Measurements from ENCODE around the gene CLEC19A. TPM values are rescaled to one million over a fixed set of nuclear protein-coding genes. Genes with fewer than 3 reads are reported as not detected.

The CLEC19A gene
- total RNA-seq, 1 experiment from 2014 or later, result not detected

GRCh38 chr16:19283637-19284036 lies 1.9 kb upstream of the CLEC19A start:
- H3K4me1 Mint-ChIP-seq (ENCODE audit: insufficient read depth, unreplicated experiment), result peaks cover 24% of the 10 kb centered on the region
- ChIA-PET POLR2A (interaction anchor here (0.5 to 1.6 kb wide), 8 partner anchors 15 to 273 kb away, joined by 3 to 6 read pairs (median 4); partner anchors contain the start of gene ITPRIPL2), CTCF (interaction anchor here (0.6 to 0.7 kb wide), 3 partner anchors 8 to 217 kb away, joined by 3 read pairs; no protein-coding TSS in a partner anchor)
- BruUV-seq (replicated peaks), result no TSS peak
- peaks cover 7% of the 10 kb centered on the region for H3K9me3 Mint-ChIP-seq (ENCODE audit: unreplicated experiment)
- DNase-seq (ENCODE audit: unreplicated experiment), result peak; percentile 69
- no peaks in the 10 kb centered on the region for H3K27me3 Mint-ChIP-seq (ENCODE audit: insufficient read depth, unreplicated experiment)
- intact Hi-C loops (cut with micrococcal nuclease), result loop anchor here (10.0 kb wide), 1 partner anchor 169 kb away; the partner anchor contains the start of gene ITPRIPL2
- no peak for TF ChIP-seq CTCF (IDR thresholded peaks at IDR 0.05; ENCODE audit: unreplicated experiment)
- H3K36me3 Mint-ChIP-seq (ENCODE audit: insufficient read depth, unreplicated experiment), result no peaks in the 10 kb centered on the region
- H3K4me3 Mint-ChIP-seq (ENCODE audit: unreplicated experiment), result no peak overlapping the region
- no peak overlapping the region for H3K27ac Mint-ChIP-seq (ENCODE audit: low read depth, unreplicated experiment)

GRCh38 chr16:19284207-19284606 lies 1.3 kb upstream of the CLEC19A start:
- Mint-ChIP-seq H3K36me3 (ENCODE audit: insufficient read depth, unreplicated experiment) (no peaks in the 10 kb centered on the region), H3K27me3 (ENCODE audit: insufficient read depth, unreplicated experiment) (no peaks in the 10 kb centered on the region), H3K4me3 (ENCODE audit: unreplicated experiment) (no peak overlapping the region), H3K9me3 (ENCODE audit: unreplicated experiment) (peaks cover 7% of the 10 kb centered on the region), H3K27ac (ENCODE audit: low read depth, unreplicated experiment) (no peak overlapping the region), H3K4me1 (ENCODE audit: insufficient read depth, unreplicated experiment) (peaks cover 24% of the 10 kb centered on the region)
- CTCF ChIA-PET, result interaction anchor here (0.7 kb wide), 1 partner anchor 216 kb away, joined by 3 read pairs; no protein-coding TSS in a partner anchor
- no peak for TF ChIP-seq CTCF (IDR thresholded peaks at IDR 0.05; ENCODE audit: unreplicated experiment)
- BruUV-seq (replicated peaks), result no TSS peak
- POLR2A ChIA-PET, result interaction anchor here (0.5 to 1.6 kb wide), 7 partner anchors 16 to 272 kb away, joined by 3 to 6 read pairs (median 5); partner anchors contain the start of gene ITPRIPL2
- intact Hi-C loops (cut with micrococcal nuclease), result loop anchor here (10.0 kb wide), 1 partner anchor 169 kb away; the partner anchor contains the start of gene ITPRIPL2
- peak; percentile 96 for DNase-seq (ENCODE audit: unreplicated experiment)

- Mint-ChIP-seq H3K36me3 (ENCODE audit: insufficient read depth, unreplicated experiment) (no peaks in the 10 kb centered on the region), H3K4me3 (ENCODE audit: unreplicated experiment) (no peak overlapping the region), H3K4me1 (ENCODE audit: insufficient read depth, unreplicated experiment) (peaks cover 26% of the 10 kb centered on the region), H3K27me3 (ENCODE audit: insufficient read depth, unreplicated experiment) (no peaks in the 10 kb centered on the region), H3K9me3 (ENCODE audit: unreplicated experiment) (peaks cover 3% of the 10 kb centered on the region), H3K27ac (ENCODE audit: low read depth, unreplicated experiment) (no peak overlapping the region)
- no peak for TF ChIP-seq CTCF (IDR thresholded peaks at IDR 0.05; ENCODE audit: unreplicated experiment)
- intact Hi-C loops (cut with micrococcal nuclease), result loop anchor here (10.0 kb wide), 1 partner anchor 172 kb away; the partner anchor contains the start of gene ITPRIPL2
- POLR2A ChIA-PET, result interaction anchor here (0.7 kb wide), 1 partner anchor 21 kb away, joined by 3 read pairs; no protein-coding TSS in a partner anchor
- CTCF ChIA-PET, result interaction anchor here (0.6 to 0.8 kb wide), 3 partner anchors 13 to 124 kb away, joined by 3 to 5 read pairs (median 3); no protein-coding TSS in a partner anchor
- no peak for DNase-seq (ENCODE audit: unreplicated experiment)
- BruUV-seq (replicated peaks), result no TSS peak
These were observed 1.3 kb downstream of the CLEC19A start for GRCh38 chr16:19286827-19287226.

GRCh38 chr16:19287241-19287640 lies 1.7 kb downstream of the CLEC19A start:
- Mint-ChIP-seq H3K4me1 (ENCODE audit: insufficient read depth, unreplicated experiment) (peaks cover 23% of the 10 kb centered on the region), H3K9me3 (ENCODE audit: unreplicated experiment) (no peaks in the 10 kb centered on the region), H3K27me3 (ENCODE audit: insufficient read depth, unreplicated experiment) (peaks cover 2% of the 10 kb centered on the region), H3K4me3 (ENCODE audit: unreplicated experiment) (no peak overlapping the region), H3K36me3 (ENCODE audit: insufficient read depth, unreplicated experiment) (no peaks in the 10 kb centered on the region), H3K27ac (ENCODE audit: low read depth, unreplicated experiment) (no peak overlapping the region)
- ChIA-PET CTCF (interaction anchor here (0.5 to 0.8 kb wide), 3 partner anchors 13 to 164 kb away, joined by 3 to 5 read pairs (median 3); no protein-coding TSS in a partner anchor), POLR2A (interaction anchor here (0.7 kb wide), 1 partner anchor 21 kb away, joined by 3 read pairs; no protein-coding TSS in a partner anchor)
- no peak for TF ChIP-seq CTCF (IDR thresholded peaks at IDR 0.05; ENCODE audit: unreplicated experiment)
- BruUV-seq (replicated peaks), result no TSS peak
- no peak for DNase-seq (ENCODE audit: unreplicated experiment)
- intact Hi-C loops (cut with micrococcal nuclease), result loop anchor here (10.0 kb wide), 1 partner anchor 172 kb away; the partner anchor contains the start of gene ITPRIPL2
